ENCODE data around the gene RAB7A.
"Not testable (repeated sequence)": the region's sequence is repeated elsewhere in the genome, so short reads cannot be mapped to it uniquely, and the experiment has no call there.

RAB7A gene

DNA sequence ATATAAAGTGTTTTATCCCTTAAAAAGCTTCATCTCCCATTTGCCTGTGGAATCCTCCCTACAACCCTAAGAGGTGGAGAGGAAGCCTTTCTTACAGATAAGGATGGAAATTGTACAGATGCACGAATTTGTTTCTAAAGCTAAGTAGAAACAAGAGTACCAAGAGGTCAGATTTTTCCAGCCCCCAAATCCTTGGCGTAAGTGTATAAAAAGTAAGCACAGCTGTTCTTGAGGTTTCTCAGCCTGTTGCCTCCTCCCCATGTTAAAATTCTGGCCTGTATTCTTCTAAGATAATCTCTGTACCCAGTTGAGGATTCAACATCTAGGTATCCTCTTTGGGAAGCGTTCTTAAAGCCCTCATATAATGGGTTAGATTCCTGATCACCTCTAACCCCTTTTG is 34.9 kb downstream of the RAB7A start:
- TF ChIP-seq CTCF (IDR thresholded peaks at IDR 0.05; ENCODE audit: low read depth, low read length) = no peak
- H3K4me3 ChIP-seq (ENCODE audit: low read depth, low read length) = no peak overlapping the region

GRCh38 chr3:128761392-128761791 is 35.4 kb downstream of the RAB7A start:
- no peak for TF ChIP-seq CTCF (IDR thresholded peaks at IDR 0.05; ENCODE audit: low read depth, low read length)
- H3K4me3 ChIP-seq (ENCODE audit: low read depth, low read length) = no peak overlapping the region

DNA sequence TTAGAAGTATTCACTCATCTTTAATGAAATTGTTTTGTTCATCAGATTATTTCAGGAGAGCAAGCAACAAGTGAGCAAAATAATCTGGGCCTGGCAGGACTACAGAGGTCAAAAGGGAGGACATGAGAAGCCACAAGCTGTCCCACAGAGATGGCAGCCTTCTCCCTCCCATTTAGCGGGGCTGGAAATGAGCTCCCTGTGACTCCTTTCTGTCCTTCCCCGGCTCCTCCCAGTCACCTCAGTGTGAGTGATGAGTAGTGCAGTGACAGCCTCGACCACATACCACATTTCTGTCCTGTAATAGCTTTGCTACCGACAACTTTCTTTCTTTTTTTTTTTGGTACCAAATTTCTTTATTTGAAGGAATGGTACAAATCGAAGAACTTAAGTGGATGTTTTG is 38.0 kb downstream of the RAB7A start:
- no peak for TF ChIP-seq CTCF (IDR thresholded peaks at IDR 0.05; ENCODE audit: low read depth, low read length)
- no peak overlapping the region for H3K4me3 ChIP-seq (ENCODE audit: low read depth, low read length)

- no peak for TF ChIP-seq CTCF (IDR thresholded peaks at IDR 0.05; ENCODE audit: low read depth, low read length)
- no peak overlapping the region for H3K4me3 ChIP-seq (ENCODE audit: low read depth, low read length)
Measured at GRCh38 chr3:128764863-128765262, 38.9 kb downstream of the RAB7A start.

DNA sequence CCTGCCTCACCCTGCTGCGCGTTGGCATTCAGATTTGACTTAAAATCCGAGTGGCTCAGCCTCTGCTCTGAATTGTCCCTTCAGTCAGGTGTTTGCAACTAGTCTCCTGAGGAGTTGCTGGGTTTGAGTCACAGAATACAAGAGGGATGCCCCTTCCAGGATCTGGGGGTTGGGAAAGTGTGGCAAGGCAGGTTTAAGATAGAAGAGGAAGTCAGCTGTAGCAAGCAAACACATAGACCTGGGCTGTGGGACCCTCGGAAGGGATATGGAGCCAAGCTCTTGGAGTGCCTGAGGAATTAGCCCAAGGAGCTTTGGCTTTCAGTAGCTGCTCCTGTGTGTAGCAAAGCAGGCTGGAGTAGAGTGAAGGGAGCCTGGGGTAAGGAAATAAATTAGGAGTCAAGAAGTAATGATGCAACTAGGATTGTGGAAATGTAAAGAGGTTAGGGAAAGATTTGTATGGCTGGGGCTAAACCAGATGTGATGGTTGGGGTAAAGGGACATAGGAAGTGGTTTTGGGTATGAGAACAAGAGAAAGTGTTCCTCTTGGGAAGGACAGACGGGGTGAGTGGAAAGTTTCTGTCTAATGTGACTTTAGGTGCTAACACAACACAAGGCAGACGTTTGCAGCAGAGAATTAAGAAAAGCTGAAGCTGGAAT is 41.2 kb downstream of the RAB7A start:
- no peak for TF ChIP-seq CTCF (IDR thresholded peaks at IDR 0.05; ENCODE audit: low read depth, low read length)

DNA sequence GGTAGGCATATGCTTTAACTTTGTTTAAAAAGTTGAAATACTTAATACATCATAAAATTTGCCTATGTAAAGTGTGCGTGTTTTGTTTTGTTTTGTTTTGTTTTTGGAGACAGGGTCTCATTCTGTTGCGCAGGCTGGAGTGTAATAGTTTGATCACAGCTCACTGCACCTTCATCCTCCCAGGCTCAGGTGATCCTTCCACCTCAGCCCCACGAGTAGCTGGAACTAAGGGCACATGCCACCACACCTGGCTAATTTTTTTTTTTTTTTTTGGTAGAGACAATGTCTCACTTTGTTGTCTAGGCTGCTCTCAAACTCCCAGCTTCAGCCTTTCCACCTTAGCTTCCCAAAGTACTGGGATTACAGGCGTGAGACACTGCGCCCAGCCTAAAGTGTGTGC is 42.5 kb downstream of the RAB7A start:
- no peak overlapping the region for H3K4me3 ChIP-seq (ENCODE audit: low read depth, low read length)
- TF ChIP-seq CTCF (IDR thresholded peaks at IDR 0.05; ENCODE audit: low read depth, low read length) = no peak

More for the DNA sequence above, 41.2 kb downstream of the RAB7A start:
- H3K4me3 ChIP-seq (ENCODE audit: low read depth, low read length) = no peak overlapping the region

- TF ChIP-seq CTCF (IDR thresholded peaks at IDR 0.05; ENCODE audit: low read depth, low read length) = no peak
- no peak overlapping the region for H3K4me3 ChIP-seq (ENCODE audit: low read depth, low read length)
Measured at GRCh38 chr3:128770387-128770786, 44.4 kb downstream of the RAB7A start.

DNA sequence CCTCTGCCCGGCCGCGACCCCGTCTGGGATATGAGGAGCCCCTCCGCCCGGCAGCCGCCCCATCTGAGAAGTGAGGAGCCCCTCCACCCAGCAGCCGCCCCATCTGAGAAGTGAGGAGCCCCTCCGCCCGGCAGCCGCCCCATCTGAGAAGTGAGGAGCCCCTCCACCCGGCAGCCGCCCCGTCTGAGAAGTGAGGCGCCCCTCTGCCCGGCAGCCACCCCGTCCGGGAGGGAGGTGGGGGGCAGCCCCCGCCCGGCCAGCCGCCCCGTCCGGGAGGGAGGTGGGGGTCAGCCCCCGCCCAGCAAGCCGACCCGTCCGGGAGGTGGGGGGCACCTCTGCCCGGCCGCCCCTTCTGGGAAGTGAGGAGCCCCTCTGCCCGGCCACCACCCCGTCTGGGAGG is 47.2 kb downstream of the RAB7A start:
- H3K4me3 ChIP-seq (ENCODE audit: low read depth, low read length) = not testable (repeated sequence)

DNA sequence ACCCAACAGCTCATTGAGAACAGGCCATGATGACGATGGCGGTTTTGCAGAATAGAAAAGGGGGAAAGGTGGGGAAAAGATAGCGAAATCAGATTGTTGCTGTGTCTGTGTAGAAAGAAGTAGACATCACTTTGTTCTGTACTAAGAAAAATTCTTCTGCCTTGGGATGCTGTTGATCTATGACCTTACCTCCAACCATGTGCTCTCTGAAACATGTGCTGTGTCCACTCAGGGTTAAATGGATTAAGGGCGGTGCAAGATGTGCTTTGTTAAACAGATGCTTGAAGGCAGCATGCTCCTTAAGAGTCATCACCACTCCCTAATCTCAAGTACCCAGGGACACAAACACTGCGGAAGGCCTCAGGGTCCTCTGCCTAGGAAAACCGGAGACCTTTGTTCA is 47.6 kb downstream of the RAB7A start:
- not testable (repeated sequence) for H3K4me3 ChIP-seq (ENCODE audit: low read depth, low read length)
